Brain microvascular endothelial cell (primary cell): Measurements from ENCODE around the gene ALOX15B.

Source experiments
- DNase-seq: peaks from one replicate; pipeline ENCODE4 v3.0.0-alpha.2; 2020
- H3K27ac ChIP-seq: fragments of 250-450 bp; sonication (Bioruptor Pico); 2 replicates; pipeline ENCODE4 v1.5.1; 2020; ENCODE audit warnings: mild to moderate bottlenecking, moderate library complexity
- H3K27me3 ChIP-seq: fragments of 250-450 bp; sonication (Bioruptor Pico); replicated peaks from 2 replicates; pipeline ENCODE4 v1.5.1; 2020; ENCODE audit warnings: mild to moderate bottlenecking
- H3K36me3 ChIP-seq: fragments of 250-450 bp; sonication (Bioruptor Pico); replicated peaks from 2 replicates; pipeline ENCODE4 v1.5.1; 2020; ENCODE audit warnings: mild to moderate bottlenecking
- H3K4me3 ChIP-seq: 2 replicates; pipeline ENCODE4 v1.5.1; 2011; ENCODE audit warnings: low read depth, mild to moderate bottlenecking, control low read depth, low read length, moderate library complexity
- CTCF ChIP-seq: IDR thresholded peaks from 2 replicates; pipeline ENCODE4 v1.5.1; 2011; ENCODE audit warnings: low read depth, mild to moderate bottlenecking, moderate library complexity, low read length, control low read depth, inconsistent platforms; ENCODE audit errors: missing control alignments
- in situ Hi-C: cut with HindIII; loops from 2 replicates; pipeline ENCODE4 v1.10.0; 2017; ENCODE audit warnings: low sequenced_read_pairs, low pct_ligation_motif_present

The ALOX15B gene

DNA sequence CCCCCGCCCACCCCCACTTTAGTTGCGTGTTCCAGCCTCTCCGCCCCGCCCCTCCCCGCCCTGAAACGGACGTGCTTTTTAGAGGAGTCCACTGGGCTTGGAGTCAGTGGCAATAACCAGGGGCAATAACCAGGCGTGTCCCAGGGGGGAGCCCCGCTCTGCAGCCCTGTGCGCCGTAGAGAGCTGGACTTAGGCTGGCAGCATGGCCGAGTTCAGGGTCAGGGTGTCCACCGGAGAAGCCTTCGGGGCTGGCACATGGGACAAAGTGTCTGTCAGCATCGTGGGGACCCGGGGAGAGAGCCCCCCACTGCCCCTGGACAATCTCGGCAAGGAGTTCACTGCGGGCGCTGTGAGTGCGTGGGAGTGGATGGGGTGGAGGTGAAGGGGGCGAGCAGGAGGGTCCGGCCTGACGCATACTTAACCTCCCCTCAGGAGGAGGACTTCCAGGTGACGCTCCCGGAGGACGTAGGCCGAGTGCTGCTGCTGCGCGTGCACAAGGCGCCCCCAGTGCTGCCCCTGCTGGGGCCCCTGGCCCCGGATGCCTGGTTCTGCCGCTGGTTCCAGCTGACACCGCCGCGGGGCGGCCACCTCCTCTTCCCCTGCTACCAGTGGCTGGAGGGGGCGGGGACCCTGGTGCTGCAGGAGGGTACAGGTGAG, at the start of gene ALOX15B:
Gene ALOX15B (plus strand): TSS at position 106 of the 657 bp plus-strand sequence. CDS start 97 bp downstream, at position 203.
- TF ChIP-seq CTCF, result no peak
- peak within 1 kb of the TSS; percentile 3 for H3K4me3 ChIP-seq
- DNase-seq, result no peak
- H3K27me3 ChIP-seq, result no peaks in the 10 kb centered on the region
- in situ Hi-C loops, result no loop called here
- H3K36me3 ChIP-seq, result no peaks in the 10 kb centered on the region
- H3K27ac ChIP-seq, result no peak within 1 kb of the TSS

GRCh38 chr17:7989781-7990655, 48.8 kb upstream of the ALOX15B start:
- peak; percentile 96 for TF ChIP-seq CTCF
- DNase-seq, result peak; percentile 53
- no peak overlapping the region for H3K27ac ChIP-seq

DNA sequence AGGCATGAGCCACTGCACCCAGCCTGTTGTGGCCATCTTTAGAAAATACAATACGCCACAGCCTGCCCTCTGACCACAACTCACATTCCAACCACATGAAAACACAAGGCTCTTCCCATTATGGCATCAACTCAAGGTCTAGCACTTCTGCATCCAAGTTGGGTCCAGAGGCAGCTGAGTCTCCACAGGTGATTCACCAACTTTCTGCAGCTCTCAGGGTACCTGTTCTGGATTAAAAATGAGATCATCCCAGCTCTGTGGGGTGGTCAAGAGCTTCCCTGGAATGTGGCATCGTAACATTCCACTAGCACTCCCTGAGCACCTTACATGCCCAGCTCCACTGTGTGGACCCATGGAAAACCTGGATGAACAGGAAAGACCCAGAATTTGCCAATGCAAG, 46.3 kb upstream of the ALOX15B start:
- Histone ChIP-seq H3K4me3 (no peak overlapping the region), H3K27me3 (no peaks in the 10 kb centered on the region), H3K27ac (no peak overlapping the region), H3K36me3 (no peaks in the 10 kb centered on the region)
- DNase-seq, result peak; percentile 38
- no peak for TF ChIP-seq CTCF
- in situ Hi-C loops, result no loop called here

More at GRCh38 chr17:7989781-7990655, 48.8 kb upstream of the ALOX15B start:
- Histone ChIP-seq H3K27me3 (no peaks in the 10 kb centered on the region), H3K4me3 (peak overlapping the region; percentile 58), H3K36me3 (no peaks in the 10 kb centered on the region)
- in situ Hi-C loops, result no loop called here

DNA sequence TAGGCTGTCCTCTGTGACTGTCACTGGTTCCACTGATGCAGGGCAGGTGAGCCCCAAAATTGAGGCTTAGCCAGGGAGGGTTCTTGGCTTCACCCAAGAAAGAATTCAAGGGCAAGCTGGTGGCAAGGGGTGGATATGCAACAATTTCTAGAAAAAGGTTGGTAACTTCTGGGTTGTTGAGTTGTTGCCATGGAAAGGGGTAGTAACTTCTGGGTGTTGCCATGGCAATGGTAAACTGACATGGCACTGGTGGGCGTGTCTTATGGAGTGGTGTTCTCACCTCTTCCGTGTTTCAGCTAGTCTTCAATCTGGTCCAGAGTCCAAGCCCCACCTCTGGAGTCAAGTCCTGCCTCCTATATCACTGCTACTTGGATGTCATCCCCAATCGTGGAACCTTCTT, 45.9 kb upstream of the ALOX15B start:
- in situ Hi-C loops, result no loop called here
- Histone ChIP-seq H3K27ac (no peak overlapping the region), H3K36me3 (no peaks in the 10 kb centered on the region), H3K27me3 (no peaks in the 10 kb centered on the region), H3K4me3 (no peak overlapping the region)
- no peak for DNase-seq
- TF ChIP-seq CTCF, result no peak

- Histone ChIP-seq H3K27ac (no peak overlapping the region), H3K4me3 (no peak overlapping the region), H3K36me3 (no peaks in the 10 kb centered on the region), H3K27me3 (no peaks in the 10 kb centered on the region)
- in situ Hi-C loops, result no loop called here
- DNase-seq, result no peak
- TF ChIP-seq CTCF, result no peak
Observed at GRCh38 chr17:7993972-7994589, 44.8 kb upstream of the ALOX15B start.
